Esophagus squamous epithelium (tissue), 4 donors: ENCODE measurements around the gene TSKU.

Source experiments
- CTCF ChIP-seq, 6 experiments: fragments of 450-650 bp in 4 of 6; fragments of 200-600 bp in 2 of 6; sonication (generic) in 2 of 6; IDR thresholded peaks; one replicate each; pipeline ENCODE4 v1.5.1; 2016 to 2019; ENCODE audit warnings: antibody characterized with exemption in 6 of 6, mild to moderate bottlenecking in 4 of 6, moderate library complexity in 4 of 6
- POLR2A ChIP-seq, 4 donors: fragments of 450-650 bp; IDR thresholded peaks; one replicate each; pipeline ENCODE4 v1.6.1; 2017; ENCODE audit warnings: antibody characterized with exemption in 4 of 4, mild to moderate bottlenecking in 4 of 4, moderate library complexity in 3 of 4

GRCh38 chr11:76796511-76797198, 13.5 kb downstream of the TSKU start:
- TF ChIP-seq CTCF (IDR thresholded peaks at IDR 0.05) (no peak), POLR2A (IDR thresholded peaks at IDR 0.05) (no peak)
